Measurements from ENCODE around the gene RAPGEF2. TPM values are rescaled to one million over a fixed set of nuclear protein-coding genes. Genes with fewer than 3 reads are reported as not detected.
A peak's percentile ranks its signal among the peaks of the same experiment; 100 is the strongest.
"Not testable (repeated sequence)": the region's sequence is repeated elsewhere in the genome, so short reads cannot be mapped to it uniquely, and the experiment has no call there.

Gene RAPGEF2
- polyA plus RNA-seq, 1 donor (not counting 4 experiments of a cell fraction or from before 2014, with no cell fraction given) = 23.8 TPM

GRCh38 chr4:159315879-159316278 is 213.0 kb downstream of the RAPGEF2 start:
- H3K4me2 ChIP-seq (ENCODE audit: control insufficient read depth, extremely low read depth, insufficient read depth, low read depth, low read length); FAIRE-seq; H3K79me2 ChIP-seq (ENCODE audit: control insufficient read depth, insufficient read depth, low read length); H3K27ac ChIP-seq (ENCODE audit: control insufficient read depth, insufficient read depth, low read length); H3K4me3 ChIP-seq (ENCODE audit: control insufficient read depth in 2 of 3, extremely low read depth in 1 of 3, insufficient read depth in 2 of 3, low read depth in 1 of 3, low read length in 3 of 3); H3K36me3 ChIP-seq (ENCODE audit: control insufficient read depth in 2 of 2, extremely low read depth in 1 of 2, insufficient read depth in 2 of 2, low read length in 2 of 2); H3K9ac ChIP-seq (ENCODE audit: control insufficient read depth, extremely low read depth, insufficient read depth, low read length); DNase-seq (ENCODE audit: low read depth, low spot score); H3K27me3 ChIP-seq (ENCODE audit: control insufficient read depth, extremely low read depth, insufficient read depth, low read length); H4K20me1 ChIP-seq (ENCODE audit: control insufficient read depth, extremely low read depth, insufficient read depth, low read length); H3K9me3 ChIP-seq (ENCODE audit: control insufficient read depth, low read depth, low read length); H2AFZ ChIP-seq (ENCODE audit: control insufficient read depth, low read length); H3K9me1 ChIP-seq (ENCODE audit: control insufficient read depth, extremely low read depth, insufficient read depth, low read length); dilution Hi-C loops (cut with MboI; ENCODE audit: extremely low pct_ligation_motif_present, low sequenced_read_pairs); H3K4me1 ChIP-seq (ENCODE audit: control insufficient read depth, extremely low read depth, insufficient read depth, low read length): not testable (repeated sequence)
- TF ChIP-seq, protein P1, sequence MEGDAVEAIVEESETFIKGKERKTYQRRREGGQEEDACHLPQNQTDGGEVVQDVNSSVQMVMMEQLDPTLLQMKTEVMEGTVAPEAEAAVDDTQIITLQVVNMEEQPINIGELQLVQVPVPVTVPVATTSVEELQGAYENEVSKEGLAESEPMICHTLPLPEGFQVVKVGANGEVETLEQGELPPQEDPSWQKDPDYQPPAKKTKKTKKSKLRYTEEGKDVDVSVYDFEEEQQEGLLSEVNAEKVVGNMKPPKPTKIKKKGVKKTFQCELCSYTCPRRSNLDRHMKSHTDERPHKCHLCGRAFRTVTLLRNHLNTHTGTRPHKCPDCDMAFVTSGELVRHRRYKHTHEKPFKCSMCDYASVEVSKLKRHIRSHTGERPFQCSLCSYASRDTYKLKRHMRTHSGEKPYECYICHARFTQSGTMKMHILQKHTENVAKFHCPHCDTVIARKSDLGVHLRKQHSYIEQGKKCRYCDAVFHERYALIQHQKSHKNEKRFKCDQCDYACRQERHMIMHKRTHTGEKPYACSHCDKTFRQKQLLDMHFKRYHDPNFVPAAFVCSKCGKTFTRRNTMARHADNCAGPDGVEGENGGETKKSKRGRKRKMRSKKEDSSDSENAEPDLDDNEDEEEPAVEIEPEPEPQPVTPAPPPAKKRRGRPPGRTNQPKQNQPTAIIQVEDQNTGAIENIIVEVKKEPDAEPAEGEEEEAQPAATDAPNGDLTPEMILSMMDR (optimal IDR thresholded peaks at IDR 0.05 in 1 of 3, IDR thresholded peaks at IDR 0.05 in 1 of 3, conservative IDR thresholded peaks at IDR 0.05 in 1 of 3; ENCODE audit: extremely low read depth in 1 of 3, insufficient read depth in 2 of 3, low read length in 3 of 3) = peak in 2 of 3 experiments; percentile 5 to 24

GRCh38 chr4:159317203-159317602 is 214.3 kb downstream of the RAPGEF2 start:
- H3K27ac ChIP-seq (ENCODE audit: control insufficient read depth, insufficient read depth, low read length) = no peak overlapping the region
- no peaks in the 10 kb centered on the region for H3K79me2 ChIP-seq (ENCODE audit: control insufficient read depth, insufficient read depth, low read length)
- no peak overlapping the region for H3K4me3 ChIP-seq (ENCODE audit: control insufficient read depth in 2 of 3, extremely low read depth in 1 of 3, insufficient read depth in 2 of 3, low read depth in 1 of 3, low read length in 3 of 3)
- no peak overlapping the region for H3K9ac ChIP-seq (ENCODE audit: control insufficient read depth, extremely low read depth, insufficient read depth, low read length)
- no peak for DNase-seq (ENCODE audit: low read depth, low spot score)
- no peaks in the 10 kb centered on the region for H3K27me3 ChIP-seq (ENCODE audit: control insufficient read depth, extremely low read depth, insufficient read depth, low read length)
- dilution Hi-C loops (cut with MboI; ENCODE audit: extremely low pct_ligation_motif_present, low sequenced_read_pairs) = no loop called here
- TF ChIP-seq, protein P1 (optimal IDR thresholded peaks at IDR 0.05 in 1 of 3, IDR thresholded peaks at IDR 0.05 in 1 of 3, conservative IDR thresholded peaks at IDR 0.05 in 1 of 3; ENCODE audit: extremely low read depth in 1 of 3, insufficient read depth in 2 of 3, low read length in 3 of 3) = no peak
- no peak for TF ChIP-seq EZH2 (IDR thresholded peaks at IDR 0.05; ENCODE audit: low read length)
- no peaks in the 10 kb centered on the region for H3K9me3 ChIP-seq (ENCODE audit: control insufficient read depth, low read depth, low read length)
- no peak for FAIRE-seq
- H3K4me2 ChIP-seq (ENCODE audit: control insufficient read depth, extremely low read depth, insufficient read depth, low read depth, low read length) = no peak overlapping the region
- H3K9me1 ChIP-seq (ENCODE audit: control insufficient read depth, extremely low read depth, insufficient read depth, low read length) = no peaks in the 10 kb centered on the region
- H3K4me1 ChIP-seq (ENCODE audit: control insufficient read depth, extremely low read depth, insufficient read depth, low read length) = no peaks in the 10 kb centered on the region
- peaks cover 0 to 9% of the 10 kb centered on the region in 2 experiments for H3K36me3 ChIP-seq (ENCODE audit: control insufficient read depth in 2 of 2, extremely low read depth in 1 of 2, insufficient read depth in 2 of 2, low read length in 2 of 2)
- no peaks in the 10 kb centered on the region for H4K20me1 ChIP-seq (ENCODE audit: control insufficient read depth, extremely low read depth, insufficient read depth, low read length)
- no peak overlapping the region for H2AFZ ChIP-seq (ENCODE audit: control insufficient read depth, low read length)

Data from keratinocyte (primary cell).